ENCODE measurements around the gene HSDL1.

DNA sequence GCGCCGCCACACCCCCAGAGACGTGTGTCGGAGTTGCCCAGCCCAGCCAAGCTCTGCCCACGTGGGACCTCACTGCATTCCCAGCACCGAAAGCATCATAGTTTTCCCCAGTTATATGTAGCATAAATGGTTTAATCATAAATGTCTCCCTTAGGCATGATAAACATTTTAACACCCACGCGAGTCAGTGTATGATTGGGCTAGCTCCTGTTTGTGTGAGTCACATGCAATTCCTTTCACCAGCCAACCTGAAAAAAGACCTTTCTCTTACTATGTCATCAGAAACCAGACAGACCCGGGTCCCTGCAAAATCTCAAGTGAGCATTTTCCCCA lies 32.7 kb upstream of the HSDL1 start:
- TF ChIP-seq EZH2 (IDR thresholded peaks at IDR 0.05; ENCODE audit: low read length, unreplicated experiment) = no peak
- TF ChIP-seq, protein P1, sequence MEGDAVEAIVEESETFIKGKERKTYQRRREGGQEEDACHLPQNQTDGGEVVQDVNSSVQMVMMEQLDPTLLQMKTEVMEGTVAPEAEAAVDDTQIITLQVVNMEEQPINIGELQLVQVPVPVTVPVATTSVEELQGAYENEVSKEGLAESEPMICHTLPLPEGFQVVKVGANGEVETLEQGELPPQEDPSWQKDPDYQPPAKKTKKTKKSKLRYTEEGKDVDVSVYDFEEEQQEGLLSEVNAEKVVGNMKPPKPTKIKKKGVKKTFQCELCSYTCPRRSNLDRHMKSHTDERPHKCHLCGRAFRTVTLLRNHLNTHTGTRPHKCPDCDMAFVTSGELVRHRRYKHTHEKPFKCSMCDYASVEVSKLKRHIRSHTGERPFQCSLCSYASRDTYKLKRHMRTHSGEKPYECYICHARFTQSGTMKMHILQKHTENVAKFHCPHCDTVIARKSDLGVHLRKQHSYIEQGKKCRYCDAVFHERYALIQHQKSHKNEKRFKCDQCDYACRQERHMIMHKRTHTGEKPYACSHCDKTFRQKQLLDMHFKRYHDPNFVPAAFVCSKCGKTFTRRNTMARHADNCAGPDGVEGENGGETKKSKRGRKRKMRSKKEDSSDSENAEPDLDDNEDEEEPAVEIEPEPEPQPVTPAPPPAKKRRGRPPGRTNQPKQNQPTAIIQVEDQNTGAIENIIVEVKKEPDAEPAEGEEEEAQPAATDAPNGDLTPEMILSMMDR (conservative IDR thresholded peaks at IDR 0.05; ENCODE audit: low read depth, low read length) = no peak

All from PC-3 (cell line).